HG03442 (cell line): ENCODE measurements around the gene TMEM135.
"Not testable (repeated sequence)": the region's sequence is repeated elsewhere in the genome, so short reads cannot be mapped to it uniquely, and the experiment has no call there.

Source experiments
- ATAC-seq: cut with Tn5 transposase; IDR thresholded peaks from one replicate; pipeline ENCODE4 v1.9.1; 2021; ENCODE audit warnings: mild to moderate bottlenecking, moderate library complexity; ENCODE audit not compliant: unreplicated experiment

Gene TMEM135

DNA sequence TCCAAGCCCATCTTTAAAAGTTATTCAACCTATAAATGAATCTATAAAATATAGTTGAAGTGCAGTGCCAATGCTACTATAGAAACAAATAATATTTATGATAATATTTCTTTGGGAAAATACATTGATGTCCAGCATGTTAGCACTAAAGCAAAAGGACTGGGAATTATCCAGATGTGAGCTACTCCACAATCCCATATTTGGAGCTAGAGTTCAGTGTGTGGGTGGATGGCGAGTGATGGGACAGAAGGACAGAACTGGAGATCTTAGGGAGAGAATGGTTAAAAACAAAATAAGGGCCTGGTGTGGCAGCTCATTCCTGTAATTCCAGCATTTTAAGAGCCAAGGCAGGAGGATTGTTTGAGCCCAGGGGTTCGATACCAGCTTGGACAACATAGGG is 216.8 kb downstream of the TMEM135 start:
- ATAC-seq, result no peak

DNA sequence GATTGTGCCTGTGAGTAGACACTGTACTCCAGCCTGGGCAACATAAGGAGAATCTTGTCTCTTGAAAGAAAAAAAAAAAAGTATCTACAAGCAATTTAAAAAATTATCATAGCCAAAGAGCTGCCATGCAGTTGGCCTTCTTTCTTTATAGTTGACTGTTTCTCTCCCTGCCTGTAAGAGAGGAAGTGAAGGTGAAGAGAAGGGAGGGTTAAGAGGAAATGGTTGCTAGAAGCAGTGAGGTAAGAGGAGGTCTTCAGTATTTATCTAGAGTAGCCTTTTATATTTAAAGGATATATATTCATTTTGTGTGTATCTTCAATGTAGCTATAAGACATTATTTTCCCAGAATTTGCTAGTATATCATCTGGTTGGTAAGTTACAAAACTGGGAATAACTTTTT is 217.9 kb downstream of the TMEM135 start:
- no peak for ATAC-seq

DNA sequence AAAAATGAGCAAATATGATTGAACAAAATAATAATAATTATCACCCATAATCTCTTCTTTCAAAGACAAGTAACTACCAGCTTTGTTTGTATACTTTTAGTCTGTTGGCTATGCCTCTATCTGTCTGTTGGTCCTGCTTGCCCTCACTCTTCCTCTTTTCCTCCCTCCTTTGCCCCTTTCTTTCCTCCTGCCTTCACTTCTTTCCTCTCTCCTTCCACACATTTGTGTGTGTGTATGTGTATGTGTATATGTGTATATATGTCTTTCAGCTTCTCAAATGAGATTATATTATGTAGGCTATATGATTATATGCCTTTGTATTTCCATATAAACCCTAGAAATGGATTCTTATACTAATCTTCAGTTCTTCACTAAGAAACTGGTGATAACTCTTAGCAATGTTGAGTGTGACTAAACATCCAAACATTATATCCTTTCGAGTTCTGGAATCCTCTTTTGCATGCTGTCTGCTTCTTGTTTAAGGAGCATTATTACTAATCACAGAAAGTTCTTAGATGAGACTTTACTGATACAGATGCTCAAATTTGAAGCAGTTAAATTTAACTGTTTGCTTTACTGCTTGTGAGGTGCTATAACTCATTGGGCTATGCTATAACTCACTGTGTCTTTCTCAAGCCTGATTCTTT is 219.1 kb downstream of the TMEM135 start:
- no peak for ATAC-seq

DNA sequence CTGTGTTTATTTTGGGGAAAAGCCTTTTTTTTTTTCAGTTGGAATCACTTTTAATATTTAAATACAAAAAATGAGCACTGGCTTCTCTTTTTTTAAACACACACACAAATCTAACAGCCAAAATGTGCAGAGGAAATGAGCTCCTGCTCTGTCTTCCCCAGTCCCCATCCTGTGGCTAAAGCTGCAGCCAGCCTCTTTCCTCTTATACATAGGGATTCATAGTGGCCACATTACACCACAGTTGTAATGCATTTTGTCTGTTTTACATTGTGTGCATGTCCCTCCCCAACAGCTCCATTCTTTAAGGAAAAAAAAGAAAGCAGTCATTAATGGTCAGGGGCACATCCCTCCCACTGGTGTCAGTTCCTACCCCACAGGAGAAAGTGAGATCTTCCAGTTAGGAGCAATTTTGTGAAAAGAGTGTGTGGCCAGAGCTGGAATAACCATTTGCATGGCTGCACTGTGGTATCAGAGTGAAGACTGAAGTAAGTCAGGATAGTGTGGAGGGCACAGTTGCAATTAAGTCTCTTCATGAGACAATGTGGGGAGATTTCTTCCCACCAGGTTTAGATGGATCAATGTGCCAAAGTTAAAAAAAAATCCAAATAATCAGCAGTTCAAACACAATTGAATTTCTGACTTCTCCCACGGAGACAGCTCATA is 220.6 kb downstream of the TMEM135 start:
- no peak for ATAC-seq

DNA sequence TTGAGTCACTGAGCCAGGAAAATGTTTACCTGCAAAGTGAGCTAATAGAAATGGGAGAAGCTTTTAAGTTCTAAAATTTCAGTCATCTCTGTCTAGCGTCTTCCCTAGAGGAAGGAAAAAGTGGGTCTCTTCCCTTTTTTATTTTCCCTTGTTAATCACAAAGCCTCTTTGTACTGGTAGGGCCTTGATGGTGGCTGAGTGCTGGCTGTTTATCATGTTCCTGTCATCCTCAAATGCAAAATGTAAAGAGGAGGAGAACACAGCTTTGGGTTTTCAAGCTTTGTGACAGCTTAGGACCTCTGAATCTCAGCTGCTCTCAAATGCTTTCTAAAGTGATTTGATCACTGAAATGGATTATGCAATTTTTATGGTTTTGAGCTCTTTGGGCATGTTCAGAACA is 222.0 kb downstream of the TMEM135 start:
- no peak for ATAC-seq

DNA sequence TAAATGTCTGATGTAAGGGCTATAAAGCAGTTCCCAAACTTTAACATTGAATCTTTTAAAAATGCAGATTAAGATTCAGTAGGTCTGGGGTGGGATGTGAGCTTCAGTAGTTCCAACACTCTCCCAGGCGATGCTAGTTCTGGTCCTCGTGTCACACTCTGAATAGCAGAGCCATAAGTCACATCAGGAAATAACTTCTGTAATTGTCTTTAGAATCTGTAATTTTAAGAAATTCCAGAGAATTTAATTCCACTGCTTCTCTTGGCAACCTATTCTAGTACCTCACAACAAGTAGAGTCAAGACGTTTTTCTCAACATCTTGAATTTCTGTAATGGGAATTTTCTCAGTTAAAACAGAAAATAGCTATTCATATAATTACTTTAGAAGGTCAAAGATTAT is 223.1 kb downstream of the TMEM135 start:
- ATAC-seq, result no peak

DNA sequence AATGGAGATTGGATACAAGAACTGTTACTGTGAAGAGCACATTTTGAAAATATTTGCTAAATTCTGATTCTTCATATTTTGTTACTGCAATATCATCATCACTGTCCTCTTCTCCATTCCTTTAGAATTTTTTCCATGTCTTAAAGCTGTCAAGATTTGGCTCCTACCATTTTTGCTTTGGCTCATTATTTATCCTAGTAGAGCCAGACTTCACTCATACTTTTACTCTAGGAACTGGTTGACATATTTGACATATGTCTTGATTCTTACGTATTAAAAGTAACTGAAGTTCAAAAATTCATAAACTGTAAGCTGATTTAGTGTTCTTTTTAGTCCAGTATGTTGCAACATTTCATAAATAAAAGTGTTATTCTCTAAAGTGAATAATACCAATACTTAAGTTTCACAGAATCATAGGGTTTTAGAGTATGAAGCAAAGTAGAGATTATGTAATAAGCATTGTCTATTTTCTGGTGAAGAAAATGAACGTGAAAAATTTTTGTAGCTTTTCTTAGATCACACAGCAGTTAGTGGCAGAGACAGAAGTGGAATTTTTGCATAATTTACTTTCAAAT is 225.6 kb downstream of the TMEM135 start:
- ATAC-seq, result no peak

DNA sequence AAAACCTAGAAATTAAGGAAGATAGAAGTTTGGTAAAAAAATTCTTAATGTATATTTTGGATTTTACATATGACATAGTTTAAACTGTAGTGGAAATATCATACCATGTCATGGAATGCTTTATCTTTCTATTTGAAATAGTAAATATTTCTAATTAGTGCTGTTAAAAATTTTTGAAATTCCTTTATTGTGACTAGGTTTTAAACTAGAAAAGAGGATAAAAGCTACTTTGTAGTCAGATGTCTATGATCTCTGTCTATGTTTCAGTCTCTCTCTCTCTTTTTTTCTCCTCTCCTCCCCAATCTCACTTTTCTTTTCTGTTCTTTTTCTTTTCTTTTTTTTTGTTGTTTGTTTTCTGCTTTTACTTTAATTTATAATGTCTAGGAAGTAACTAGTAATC is 226.2 kb downstream of the TMEM135 start:
- ATAC-seq, result no peak

DNA sequence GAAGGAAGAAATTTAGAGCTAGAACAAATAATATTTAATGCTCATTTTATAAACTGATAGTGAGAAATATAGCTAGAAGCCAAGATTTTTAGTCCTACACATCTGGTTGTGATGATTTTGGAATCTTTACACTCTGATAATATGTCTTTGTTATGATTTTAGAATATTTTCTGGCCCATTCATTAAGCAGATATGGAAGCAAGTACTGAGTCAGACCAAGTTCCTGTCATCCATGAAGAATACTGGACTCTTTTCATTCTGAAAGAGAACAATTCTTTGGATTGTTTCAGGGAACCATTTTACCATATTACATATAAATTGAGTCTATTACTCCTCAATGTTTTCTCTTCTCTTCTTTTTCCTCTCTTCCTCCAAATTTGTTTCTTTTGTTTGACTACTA is 227.4 kb downstream of the TMEM135 start:
- no peak for ATAC-seq

DNA sequence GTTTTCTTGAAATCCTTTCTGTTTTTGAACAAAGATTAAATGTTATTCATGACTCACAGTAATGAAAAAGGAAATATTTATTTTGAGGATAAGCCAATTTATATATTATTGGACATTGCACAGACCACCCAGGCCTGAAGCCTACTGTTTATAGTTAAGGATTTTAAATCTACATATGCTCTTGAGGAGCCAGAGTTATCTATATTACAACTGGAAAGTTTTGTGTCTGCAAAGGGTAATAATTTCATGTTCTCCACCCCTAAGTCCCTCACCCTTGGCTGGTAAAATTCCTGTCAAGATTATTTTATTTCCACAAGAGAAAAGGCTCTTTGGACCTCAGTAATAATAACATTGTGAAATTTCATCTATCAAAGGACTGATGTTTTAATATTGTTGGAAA is 228.2 kb downstream of the TMEM135 start:
- ATAC-seq, result no peak

DNA sequence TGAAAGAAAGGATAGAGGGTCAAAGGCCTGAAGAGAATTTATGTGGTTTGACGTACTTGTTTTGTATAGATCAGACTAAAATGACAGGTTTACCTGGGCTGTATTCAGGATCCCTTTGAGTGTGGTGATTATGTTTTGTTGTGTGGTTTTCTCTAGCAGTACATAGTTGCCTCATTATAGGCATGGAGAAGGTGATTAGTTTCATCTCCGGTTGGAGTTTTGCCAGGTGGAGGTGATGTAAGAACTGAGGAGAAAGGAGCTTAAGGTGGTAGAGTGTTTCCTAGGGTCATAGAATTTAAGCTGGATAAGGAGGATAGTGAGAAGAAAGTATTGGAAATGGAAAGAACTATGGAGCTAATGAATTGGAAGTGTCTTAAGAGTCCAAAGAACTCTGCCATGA is 229.0 kb downstream of the TMEM135 start:
- no peak for ATAC-seq

DNA sequence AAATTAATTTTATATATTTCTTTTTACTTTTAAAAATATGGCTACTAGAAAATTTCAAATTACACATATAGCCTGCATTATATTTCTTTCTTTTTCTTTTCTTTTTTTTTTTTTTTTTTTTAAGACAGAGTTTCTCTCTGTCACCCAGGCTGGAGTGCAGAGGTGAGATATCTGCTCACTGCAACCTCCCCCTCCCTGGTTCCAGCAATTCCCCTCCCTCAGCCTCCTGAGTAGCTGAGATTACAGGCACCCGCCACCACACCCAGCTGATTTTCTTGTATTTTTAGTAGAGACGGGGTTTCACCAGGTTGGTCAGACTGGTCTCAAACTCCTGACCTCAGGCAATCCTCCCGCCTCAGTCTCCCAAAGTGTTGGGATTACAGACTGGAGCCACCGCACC is 234.2 kb downstream of the TMEM135 start:
- not testable (repeated sequence) for ATAC-seq

DNA sequence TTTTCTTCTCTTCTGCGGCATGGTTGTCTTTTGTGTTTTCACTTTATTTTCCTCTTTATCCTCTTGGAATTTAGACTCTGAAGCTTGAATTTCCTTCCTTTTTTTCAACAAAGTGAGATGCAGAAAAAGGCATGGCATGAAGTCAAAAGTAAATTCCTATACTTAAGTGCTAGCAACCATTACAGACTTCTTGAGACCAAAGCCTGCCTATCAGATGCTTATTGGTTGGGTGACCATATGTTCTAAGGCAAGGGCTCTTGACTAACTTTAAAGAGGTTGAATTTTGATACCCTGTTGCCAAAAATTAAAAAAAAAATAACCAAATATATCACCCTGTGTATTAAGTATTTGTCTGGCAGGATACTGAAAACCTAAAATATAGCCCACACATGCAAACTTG is 237.4 kb downstream of the TMEM135 start:
- ATAC-seq, result no peak

DNA sequence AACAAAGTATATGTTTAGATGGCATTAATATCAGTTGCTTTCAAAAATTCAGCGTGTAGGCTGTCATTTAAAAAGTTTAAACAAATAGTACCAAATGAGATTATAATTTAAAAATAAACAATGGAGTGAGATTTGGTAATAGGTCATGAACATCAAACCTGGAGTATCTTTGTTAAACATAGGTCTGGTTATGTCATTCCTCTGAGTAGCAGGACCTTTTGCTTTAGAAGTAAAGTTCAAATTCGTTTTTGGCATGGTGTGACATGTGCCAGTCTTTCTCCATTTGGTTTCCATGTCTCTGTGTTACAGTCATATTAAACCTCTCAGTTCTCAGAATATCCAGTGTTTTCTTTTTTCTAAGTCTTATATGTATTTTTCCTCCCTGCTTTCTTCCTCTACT is 242.4 kb downstream of the TMEM135 start:
- ATAC-seq, result no peak

DNA sequence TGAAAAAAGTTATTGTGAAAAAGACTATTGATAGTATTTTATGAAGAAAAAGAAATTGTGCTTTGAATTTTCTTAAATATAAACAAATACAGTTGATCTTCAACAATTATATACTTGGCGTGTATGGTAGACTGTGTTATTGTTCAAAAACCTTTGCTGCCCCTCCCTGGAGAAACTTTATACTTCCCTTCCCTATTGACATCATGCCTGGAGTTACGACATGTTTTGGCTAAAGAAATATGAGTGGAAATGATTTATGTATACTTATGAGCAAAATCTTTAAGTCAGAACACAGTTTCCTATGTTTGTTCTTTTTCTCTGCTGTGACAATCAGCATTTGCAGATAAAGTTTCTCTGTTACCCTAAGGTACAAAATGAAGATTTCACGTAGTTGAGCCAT is 243.8 kb downstream of the TMEM135 start:
- no peak for ATAC-seq

DNA sequence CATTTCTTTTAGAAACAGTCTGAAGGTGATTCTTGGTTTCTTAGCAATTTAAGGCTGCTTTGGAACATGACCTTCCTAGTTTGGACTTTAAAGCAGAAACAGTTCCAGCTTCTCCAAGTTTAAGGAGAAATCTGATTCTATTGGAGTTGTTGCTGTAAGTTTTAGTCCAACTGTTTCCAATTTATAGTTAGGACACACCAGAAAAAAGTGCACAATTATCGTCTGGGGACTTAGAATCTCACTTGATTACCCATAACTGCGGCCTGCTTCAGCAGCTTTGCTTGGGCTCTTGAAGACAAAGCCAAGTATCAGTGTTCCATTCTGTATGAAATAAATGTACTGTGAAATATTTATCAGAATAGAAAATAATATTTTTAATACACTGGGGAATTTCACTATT is 246.6 kb downstream of the TMEM135 start:
- ATAC-seq, result no peak

DNA sequence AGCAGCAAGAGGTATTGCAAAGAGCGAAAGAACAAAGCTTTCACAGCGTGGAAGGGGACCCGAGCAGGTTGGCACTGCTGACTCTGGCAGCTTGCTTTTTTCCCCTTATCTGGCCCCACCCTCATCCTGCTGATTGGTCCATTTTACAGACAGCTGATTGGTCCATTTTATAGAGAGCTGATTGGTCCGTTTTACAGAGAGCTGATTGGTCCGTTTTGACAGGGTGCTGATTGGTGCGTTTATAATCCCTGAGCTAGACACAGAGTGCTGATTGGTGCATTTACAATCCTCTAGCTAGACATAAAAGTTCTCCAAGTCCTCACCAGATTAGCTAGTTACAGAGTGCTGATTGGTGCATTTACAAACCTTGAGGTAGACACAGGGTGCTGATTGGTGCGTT is 247.9 kb downstream of the TMEM135 start:
- ATAC-seq, result not testable (repeated sequence)

DNA sequence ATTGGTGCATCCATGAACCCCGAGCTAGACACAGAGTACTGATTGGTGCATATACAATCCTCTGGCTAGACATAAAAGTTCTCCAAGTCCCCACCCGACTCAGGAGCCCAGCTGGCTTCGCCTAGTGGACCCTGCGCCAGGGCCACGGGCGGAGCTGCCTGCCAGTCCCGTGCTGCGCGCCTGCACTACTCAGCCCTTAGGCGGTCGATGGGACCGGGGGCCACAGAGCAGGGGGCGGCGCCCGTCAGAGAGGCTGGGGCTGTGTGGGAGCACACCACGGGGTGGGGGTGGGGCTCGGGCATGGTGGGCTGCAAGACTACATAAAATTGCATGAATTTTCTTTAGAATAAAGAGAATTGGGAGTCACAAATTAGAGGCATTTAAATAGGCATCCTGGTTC is 248.6 kb downstream of the TMEM135 start:
- no peak for ATAC-seq

DNA sequence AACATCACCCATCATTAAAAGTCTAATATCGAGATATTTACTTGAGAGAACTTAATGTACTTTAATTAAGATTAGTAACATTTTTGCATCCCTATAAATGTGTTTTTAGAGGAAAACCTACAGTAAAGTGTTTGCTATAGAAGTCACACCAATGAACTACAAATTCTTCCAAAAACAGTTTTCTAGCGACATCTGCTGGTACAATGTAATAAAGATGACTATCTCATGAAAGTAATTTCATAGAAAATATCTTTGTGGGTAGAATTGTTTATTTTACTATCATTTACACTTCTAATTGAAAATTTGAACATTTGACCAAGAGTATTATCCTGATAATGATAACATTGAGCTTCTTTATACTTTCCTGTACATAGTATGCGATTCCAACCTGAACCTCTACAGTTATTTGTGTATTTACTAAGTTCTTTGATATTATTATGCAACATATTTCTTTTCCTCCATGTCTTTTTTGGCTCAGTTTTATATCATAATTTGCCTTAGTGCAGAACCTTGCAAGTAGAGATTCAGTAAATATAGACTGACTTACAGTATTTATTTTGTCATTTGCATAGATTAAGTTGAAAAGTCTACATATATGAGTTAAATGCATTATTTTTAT is 252.7 kb downstream of the TMEM135 start:
- ATAC-seq, result no peak

DNA sequence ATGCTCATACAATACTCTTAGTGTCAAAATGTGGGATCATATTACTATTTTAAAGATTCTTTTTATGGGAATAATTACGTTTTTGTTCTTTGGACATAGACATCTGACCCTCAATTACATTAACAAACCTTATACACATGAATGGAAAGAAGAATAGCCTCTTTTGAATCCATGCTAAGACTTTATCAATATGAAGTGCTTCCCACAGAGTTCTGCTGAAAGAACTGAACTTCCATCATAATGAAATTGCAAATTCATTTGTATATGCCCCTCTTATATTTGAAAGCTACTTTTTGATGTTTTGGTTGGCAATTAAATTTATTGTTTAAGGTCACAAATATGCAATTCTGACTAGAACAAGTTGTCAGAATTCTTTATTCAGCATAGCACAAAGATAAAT is 254.9 kb downstream of the TMEM135 start:
- ATAC-seq, result no peak

DNA sequence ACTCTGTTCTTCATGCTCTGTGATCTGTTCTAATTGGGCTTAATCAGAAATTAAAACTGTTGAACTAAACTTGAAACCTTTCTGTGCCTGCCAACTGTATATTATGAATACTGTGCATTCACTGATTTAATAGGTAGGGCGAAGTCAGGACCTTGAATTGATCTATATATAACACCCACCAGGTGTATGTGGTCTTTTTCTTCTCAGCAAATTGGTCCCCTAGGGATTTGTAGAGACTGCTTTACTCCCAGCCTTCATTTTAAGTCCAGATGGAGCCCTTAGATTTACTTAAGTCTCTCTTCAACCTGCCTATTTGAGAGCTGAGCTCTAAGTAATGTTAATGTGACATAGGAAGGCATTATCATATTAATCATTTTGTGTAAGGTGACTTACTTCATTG is 257.5 kb downstream of the TMEM135 start:
- peak; percentile 50 for ATAC-seq

DNA sequence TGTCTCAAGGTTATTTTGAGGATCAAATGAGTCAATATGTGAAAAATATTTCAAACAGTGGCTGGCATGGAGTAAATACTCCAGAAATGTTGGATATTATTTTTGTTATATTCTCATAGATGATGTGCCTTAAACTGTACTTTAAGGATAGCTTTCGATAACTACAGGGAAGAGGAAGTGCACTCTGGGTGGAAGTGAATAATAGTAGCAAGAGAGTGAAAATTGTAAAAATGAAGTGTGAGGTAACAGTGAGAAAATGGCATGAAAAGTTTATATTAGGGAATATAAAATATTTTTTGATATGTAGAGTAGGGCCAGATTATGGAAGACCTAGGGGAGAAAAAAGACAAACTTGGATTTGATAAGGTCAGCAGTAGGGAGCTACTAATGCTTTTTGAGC is 258.9 kb downstream of the TMEM135 start:
- ATAC-seq, result no peak
